Measurements from ENCODE around the gene DUSP5. TPM values are rescaled to one million over a fixed set of nuclear protein-coding genes. Genes with fewer than 3 reads are reported as not detected.

Gene DUSP5
- total RNA-seq, 1 donor from 2014 or later, result 14.8 TPM

DNA sequence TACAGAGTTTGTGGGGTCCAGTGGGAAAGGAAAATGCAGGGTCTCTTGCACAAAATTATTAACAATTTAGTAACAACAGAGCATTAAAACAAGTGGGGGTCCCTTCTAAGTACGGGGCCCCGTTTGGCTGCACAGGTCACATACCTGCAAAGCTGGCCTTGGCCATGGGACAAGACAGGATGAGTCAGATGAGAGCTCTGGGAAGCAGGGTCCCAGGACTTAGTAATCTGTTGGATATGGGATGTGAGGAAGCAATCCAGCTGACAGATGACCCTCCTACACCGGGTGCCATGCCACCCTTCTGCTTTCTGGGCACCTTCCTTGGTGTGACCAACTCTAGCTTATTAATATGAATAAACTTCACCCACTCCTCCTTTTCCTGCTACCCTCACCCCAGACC, 3.2 kb upstream of the DUSP5 start:
- DNase-seq (ENCODE audit: low spot score in 2 of 2, unreplicated experiment in 2 of 2), result no peak
- H3K27me3 Mint-ChIP-seq (ENCODE audit: low read depth), result peaks cover 38% of the 10 kb centered on the region
- no peaks in the 10 kb centered on the region for H3K9me3 Mint-ChIP-seq
- TF ChIP-seq, protein P1, sequence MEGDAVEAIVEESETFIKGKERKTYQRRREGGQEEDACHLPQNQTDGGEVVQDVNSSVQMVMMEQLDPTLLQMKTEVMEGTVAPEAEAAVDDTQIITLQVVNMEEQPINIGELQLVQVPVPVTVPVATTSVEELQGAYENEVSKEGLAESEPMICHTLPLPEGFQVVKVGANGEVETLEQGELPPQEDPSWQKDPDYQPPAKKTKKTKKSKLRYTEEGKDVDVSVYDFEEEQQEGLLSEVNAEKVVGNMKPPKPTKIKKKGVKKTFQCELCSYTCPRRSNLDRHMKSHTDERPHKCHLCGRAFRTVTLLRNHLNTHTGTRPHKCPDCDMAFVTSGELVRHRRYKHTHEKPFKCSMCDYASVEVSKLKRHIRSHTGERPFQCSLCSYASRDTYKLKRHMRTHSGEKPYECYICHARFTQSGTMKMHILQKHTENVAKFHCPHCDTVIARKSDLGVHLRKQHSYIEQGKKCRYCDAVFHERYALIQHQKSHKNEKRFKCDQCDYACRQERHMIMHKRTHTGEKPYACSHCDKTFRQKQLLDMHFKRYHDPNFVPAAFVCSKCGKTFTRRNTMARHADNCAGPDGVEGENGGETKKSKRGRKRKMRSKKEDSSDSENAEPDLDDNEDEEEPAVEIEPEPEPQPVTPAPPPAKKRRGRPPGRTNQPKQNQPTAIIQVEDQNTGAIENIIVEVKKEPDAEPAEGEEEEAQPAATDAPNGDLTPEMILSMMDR (IDR thresholded peaks at IDR 0.05; ENCODE audit: unreplicated experiment), result no peak
- no peak overlapping the region for H3K4me3 Mint-ChIP-seq
- no peak overlapping the region for H3K27ac Mint-ChIP-seq
- H3K4me1 Mint-ChIP-seq, result peaks cover 25% of the 10 kb centered on the region
- H3K36me3 Mint-ChIP-seq, result no peaks in the 10 kb centered on the region

- Mint-ChIP-seq H3K27ac (peak overlapping the region; percentile 6), H3K4me1 (peaks cover 34% of the 10 kb centered on the region)
Observed at GRCh38 chr10:110495731-110496552, 1.8 kb upstream of the DUSP5 start.

GRCh38 chr10:110496553-110497437, 912 bp upstream of the DUSP5 start:
- TF ChIP-seq, protein P1 (IDR thresholded peaks at IDR 0.05; ENCODE audit: unreplicated experiment), result no peak
- Mint-ChIP-seq H3K36me3 (no peaks in the 10 kb centered on the region), H3K9me3 (no peaks in the 10 kb centered on the region), H3K4me3 (peak overlapping the region; percentile 80), H3K4me1 (peaks cover 42% of the 10 kb centered on the region), H3K27ac (peak overlapping the region; percentile 47), H3K27me3 (ENCODE audit: low read depth) (peaks cover 55% of the 10 kb centered on the region)
- no peak for DNase-seq (ENCODE audit: low spot score in 2 of 2, unreplicated experiment in 2 of 2)

More at GRCh38 chr10:110495731-110496552, 1.8 kb upstream of the DUSP5 start:
- H3K27me3 Mint-ChIP-seq (ENCODE audit: low read depth), result peaks cover 52% of the 10 kb centered on the region
- no peak for DNase-seq (ENCODE audit: low spot score in 2 of 2, unreplicated experiment in 2 of 2)
- H3K36me3 Mint-ChIP-seq, result no peaks in the 10 kb centered on the region
- H3K9me3 Mint-ChIP-seq, result no peaks in the 10 kb centered on the region
- peak overlapping the region; percentile 80 for H3K4me3 Mint-ChIP-seq
- TF ChIP-seq, protein P1 (IDR thresholded peaks at IDR 0.05; ENCODE audit: unreplicated experiment), result no peak

DNA sequence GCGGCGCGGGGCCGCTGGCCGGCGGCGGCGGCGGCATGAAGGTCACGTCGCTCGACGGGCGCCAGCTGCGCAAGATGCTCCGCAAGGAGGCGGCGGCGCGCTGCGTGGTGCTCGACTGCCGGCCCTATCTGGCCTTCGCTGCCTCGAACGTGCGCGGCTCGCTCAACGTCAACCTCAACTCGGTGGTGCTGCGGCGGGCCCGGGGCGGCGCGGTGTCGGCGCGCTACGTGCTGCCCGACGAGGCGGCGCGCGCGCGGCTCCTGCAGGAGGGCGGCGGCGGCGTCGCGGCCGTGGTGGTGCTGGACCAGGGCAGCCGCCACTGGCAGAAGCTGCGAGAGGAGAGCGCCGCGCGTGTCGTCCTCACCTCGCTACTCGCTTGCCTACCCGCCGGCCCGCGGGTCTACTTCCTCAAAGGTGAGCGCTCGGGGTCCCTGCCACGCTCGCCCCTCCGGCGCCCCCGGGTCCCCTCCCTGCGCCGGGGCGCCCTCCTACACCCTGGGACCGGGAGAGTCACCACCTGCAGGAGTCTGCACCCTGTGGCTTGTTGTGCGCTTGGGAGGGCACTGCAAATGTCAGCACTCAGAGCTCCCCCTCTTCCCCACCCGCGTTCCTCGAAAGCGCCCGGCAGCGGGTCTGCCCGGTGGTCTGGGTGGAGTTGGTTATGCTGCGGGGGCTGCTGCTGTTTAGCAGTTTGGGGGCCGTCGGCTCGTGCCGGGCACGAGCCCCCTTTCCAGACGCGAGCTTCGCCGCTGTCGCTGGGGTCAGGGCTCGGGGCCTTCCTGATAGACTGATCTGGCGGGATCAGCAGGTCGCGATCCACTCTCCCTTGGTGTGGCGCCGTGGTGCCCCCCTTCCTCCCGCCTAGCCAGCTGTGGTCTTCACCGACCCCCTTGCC, 627 bp downstream of the DUSP5 start:
- Mint-ChIP-seq H3K4me1 (peaks cover 55% of the 10 kb centered on the region), H3K9me3 (no peaks in the 10 kb centered on the region), H3K27ac (peak overlapping the region; percentile 69), H3K36me3 (no peaks in the 10 kb centered on the region), H3K4me3 (peak overlapping the region; percentile 72), H3K27me3 (ENCODE audit: low read depth) (peaks cover 61% of the 10 kb centered on the region)
- TF ChIP-seq, protein P1 (IDR thresholded peaks at IDR 0.05; ENCODE audit: unreplicated experiment), result no peak
- DNase-seq (ENCODE audit: low spot score in 2 of 2, unreplicated experiment in 2 of 2), result peak; percentile 28 to 69

Measured in mesothelial cell of epicardium (in vitro differentiated cells).